ENCODE results near the gene MATN1.

- TF ChIP-seq POLR2A (IDR thresholded peaks at IDR 0.05; ENCODE audit: low read length) (no peak), GATA1 (IDR thresholded peaks at IDR 0.05; ENCODE audit: low read depth, low read length) (no peak)
Measured at GRCh38 chr1:30731806-30732276, 8.5 kb upstream of the MATN1 start.
